HG02763 (cell line): ENCODE data around the gene HTRA3.

Experiments used
- ATAC-seq: cut with Tn5 transposase; IDR thresholded peaks from one replicate; pipeline ENCODE4 v1.9.1; 2021; ENCODE audit warnings: mild to moderate bottlenecking, moderate library complexity; ENCODE audit not compliant: unreplicated experiment

Gene HTRA3

DNA sequence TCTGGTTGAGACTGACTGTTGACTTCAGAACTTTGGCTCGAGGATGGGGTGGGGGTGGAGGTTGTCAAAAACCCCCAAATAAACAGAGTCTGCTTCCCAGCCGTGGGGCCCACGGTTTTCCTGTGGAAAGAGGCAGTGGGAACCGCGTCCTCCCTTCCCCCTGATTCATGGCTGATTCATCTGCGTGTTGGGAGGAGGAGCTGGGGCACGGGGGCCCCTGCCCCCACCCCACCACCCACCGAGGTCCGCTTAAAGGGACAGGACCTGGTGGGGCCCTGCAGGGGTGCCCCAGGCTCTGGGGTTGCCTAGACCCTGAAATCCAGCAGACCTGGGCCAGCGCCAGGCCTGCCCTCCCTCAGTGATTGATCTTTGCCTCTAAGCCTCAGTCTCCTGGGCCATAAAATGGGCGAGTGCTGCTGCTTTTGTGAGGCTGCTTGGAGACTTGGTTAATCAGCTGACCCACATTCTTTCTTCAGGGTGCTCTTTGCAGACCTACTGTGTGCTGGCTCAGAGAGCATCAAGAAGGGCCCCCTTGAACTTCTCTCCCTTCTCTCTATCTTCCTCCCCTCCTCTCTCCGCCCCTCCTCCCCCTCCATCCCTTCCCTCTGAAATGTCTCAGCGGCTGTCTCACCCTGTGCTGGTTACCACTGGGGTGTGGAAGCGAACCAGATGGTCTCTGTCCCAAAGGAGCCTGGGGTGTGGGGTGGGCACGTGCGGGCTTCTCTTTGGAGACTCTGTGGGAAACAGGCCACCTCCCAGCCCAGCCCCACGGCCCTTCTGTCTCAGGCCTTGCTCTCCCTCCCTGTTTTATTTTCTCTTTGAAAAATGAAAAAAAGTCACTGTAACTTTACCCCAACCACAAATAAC, 9.1 kb downstream of the HTRA3 start:
- ATAC-seq = no peak

DNA sequence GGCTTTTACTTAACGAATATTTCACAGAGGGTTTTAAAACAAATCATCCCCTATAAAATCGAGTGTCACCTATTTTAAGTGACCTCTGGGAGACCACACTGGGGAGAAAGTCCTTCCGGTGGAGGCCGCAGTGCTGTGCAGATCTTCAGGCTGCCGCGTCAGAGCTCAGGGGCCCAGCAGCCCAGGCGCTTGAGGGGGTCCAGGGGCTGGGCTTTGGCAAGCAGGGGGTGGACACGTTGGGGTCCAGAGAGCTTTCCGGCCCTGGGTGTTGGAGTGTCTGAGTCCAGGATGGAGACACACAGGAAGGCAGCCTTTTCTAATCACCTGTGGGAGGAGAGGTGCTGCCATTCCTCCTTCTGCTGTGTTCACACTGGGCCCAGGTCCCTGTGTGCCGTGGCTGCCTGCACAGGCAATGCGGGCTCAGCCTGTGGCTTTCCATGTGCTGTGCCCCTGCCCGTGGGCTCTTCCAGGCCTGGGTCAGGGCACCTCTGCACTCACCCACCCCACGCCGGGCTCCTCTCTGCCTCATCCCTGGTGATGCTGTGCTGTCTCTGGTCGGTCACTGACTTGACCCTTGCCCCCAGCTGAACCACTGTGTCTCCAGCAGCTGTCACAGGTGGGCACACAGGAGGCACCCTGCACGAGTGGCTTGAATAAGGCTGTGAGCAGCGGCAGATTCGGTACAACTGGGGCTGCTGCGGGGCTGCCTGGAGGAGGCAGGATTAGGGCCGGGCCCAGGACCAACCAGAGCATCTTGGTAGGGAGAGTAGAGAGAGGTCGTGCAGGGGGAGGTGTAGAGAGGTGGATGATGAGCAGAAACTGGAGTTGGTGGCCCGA, 10.0 kb downstream of the HTRA3 start:
- ATAC-seq = no peak

DNA sequence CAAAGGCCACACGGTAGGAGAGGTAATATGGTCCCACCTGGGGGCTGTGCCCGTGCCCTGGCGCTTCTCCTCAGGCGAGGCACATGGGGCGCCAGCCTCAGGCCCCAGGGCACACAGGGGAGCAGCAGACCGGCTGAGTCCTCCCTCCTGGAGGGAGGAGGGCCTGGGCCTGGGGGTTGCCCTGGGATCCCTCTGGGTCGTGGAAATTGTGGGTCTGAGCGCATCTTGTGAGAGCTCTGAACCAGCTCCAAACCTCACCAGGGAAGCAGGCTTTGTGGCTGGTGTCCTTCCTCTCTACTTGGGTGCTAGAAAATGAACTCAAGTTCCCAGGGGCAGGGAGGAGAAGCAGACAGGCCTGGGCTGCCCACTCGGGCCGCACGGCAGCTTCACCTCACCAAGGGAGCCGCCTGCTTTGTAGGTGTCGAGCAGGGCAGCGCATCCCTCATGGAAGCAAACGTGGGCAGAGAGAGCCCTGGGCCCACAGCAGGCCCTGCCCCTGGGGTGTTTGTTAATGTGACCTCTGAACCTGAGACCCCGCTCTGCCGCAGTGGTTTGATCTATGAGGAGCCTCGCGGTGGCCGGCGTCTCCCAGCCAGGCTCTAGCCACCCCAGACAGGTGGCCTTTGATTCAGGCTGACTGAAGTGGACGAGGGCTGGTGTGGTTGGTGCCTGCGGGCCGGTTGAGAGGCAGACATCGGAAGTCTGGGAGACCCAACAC, 10.8 kb downstream of the HTRA3 start:
- ATAC-seq = no peak

DNA sequence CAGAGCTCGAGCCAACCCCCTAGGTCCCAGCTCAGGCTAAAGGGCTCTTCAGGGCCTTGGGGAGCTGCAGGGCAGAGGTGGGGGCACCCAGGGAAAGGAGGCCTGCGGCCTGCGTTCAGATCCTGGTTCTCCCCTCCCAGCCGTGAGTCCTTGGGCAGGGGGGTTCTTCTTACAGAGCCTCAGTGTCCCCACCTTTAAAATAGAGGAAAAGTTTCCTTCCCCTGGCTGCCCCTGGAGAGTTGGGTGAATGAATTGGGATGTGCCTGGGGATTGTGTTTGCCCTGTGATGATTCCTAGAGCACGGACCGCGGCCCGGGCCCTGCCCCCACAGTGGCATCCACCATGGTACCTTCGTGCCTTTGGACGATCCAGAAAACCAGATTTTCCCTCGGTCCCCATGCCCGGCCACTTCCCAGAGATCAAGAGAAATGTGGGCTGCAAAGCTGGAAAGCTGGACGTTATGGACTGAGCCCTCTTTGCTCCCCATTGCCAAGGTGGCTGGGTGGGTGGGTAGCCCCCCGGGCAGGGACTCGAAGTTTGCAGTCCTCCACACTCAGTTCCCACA, 11.4 kb downstream of the HTRA3 start:
- no peak for ATAC-seq

DNA sequence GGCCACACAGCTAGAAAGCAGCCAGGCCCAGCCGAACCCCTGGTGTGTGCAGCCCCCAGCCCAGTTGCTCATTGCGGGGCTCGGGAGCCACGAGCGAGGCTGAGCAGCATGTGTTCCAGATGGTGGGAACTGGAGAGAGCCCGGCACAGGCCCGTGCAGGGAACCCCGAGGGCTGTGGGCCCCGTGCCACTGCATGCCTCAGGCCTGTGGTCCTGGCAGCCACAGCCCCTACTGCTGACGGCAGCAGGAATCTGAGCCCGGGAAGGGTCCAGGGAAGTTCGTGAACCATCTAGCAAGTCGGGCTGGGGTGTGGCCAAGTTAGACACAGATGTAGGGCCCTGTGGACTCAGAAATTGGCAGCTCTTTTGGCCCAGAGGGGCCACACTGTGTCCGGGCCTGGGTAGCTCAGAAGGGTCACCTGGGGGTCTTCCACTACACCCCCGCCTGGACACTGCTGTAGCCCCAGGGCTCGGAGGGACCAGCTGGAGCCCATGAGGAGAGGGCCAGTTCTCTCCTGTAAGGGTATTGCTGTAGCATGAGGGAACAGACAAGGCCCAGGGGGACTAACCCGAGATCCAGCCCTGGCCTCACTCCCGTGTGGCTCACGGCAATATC, 12.1 kb downstream of the HTRA3 start:
- no peak for ATAC-seq

DNA sequence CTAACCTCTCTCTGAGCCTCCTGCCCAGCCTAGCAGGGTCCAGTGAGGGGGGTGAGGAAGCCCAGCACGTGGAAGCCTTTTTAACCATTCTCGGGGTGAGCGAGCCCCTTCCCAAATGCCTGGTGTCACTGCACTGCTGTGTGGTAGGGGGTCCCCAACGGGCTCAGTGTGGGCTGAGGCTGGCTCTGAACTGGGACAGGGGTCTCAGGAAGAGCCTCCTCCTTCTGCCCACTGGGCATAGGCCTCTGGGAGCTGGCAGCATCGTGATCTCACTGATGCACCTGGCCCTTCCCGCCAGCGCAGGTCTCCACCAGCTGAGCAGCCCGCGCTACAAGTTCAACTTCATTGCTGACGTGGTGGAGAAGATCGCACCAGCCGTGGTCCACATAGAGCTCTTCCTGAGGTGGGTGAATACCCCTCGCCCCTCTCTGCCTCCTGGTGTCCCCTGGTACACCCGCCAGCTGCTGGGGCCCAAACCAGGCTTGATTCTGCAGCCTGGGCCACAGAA, 12.6 kb downstream of the HTRA3 start:
- ATAC-seq = no peak

DNA sequence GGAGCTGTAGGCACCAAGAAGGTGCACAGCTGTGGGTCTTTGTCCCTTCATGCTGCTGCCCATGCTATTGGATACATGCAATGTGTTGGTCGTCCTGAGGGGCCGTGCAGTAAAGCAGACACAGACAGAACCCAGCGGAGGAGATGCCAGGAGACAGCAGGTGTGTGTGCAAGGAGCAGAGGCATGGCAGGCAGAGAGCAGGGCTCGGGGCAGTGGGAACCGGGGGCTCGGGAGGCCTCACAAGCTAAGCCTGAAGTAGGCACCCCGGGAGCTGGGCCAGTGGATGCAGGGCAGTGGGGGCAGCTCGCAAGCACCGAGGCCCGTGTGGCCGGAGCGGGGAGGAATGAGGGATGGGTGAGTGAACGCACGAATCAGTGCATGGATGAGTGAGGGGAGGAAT, 13.2 kb downstream of the HTRA3 start:
- no peak for ATAC-seq

DNA sequence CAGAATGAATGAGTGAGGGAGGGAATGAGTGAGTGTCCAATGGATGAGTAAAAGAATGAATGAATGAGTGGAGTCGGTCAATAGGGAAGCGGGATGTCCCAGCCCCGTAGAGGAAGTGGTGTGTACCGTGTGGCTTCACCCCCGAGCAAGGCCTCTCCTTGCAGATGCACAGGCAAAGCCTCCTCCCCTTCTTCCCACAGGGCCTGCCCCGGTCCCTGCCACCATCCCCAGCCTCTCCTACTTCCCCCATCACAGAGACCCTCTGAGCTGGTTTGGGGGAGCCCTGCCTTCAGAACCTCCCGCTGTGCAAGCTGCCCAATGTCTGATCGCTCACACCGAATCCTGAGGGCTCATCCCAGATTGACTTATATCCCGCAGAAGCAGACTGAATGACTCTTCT, 13.6 kb downstream of the HTRA3 start:
- no peak for ATAC-seq

DNA sequence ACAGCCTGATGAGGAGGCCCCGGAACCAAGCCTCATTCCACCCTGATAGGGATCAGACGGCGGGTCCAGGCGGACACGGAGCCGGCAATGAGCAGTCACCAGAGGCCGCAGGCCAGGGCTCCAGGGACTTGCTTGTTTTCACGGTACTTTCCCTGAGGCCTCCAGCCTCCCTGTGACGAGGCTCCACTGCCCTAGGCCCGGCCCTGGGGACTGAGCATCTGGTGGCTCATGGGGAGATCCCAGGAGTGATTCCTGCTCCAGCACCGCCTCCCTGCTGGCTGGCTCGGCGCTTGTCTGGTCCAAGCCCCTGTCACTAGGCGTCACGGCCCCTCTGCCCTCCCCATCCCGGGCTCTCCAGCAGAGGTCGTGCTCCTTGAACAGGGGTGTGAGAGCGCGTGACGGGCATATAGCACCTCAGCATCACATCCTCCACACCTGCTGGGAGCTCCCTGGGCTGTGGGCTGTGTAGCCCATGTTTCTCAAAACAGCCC, 14.1 kb downstream of the HTRA3 start:
- ATAC-seq = no peak

DNA sequence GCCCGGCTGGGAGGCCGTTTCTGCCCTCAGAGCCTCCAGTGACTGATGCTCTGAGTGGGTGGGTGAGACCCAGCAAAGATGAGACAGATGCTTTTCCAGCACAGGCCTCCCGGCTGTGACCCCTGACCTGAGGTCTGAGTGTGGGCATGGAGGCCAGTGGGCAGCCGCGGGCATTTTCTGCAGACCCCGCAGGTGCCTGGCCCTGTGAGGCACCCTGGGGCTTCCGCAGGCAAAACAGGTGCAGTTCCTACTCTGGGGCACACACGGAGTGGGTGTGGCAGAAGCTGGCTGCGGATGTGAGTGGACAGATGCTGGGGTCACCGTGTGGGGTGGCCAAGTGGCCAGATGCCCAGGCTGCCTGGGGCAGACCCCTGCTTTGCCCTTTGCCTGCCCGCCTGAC, 14.8 kb downstream of the HTRA3 start:
- ATAC-seq = no peak

DNA sequence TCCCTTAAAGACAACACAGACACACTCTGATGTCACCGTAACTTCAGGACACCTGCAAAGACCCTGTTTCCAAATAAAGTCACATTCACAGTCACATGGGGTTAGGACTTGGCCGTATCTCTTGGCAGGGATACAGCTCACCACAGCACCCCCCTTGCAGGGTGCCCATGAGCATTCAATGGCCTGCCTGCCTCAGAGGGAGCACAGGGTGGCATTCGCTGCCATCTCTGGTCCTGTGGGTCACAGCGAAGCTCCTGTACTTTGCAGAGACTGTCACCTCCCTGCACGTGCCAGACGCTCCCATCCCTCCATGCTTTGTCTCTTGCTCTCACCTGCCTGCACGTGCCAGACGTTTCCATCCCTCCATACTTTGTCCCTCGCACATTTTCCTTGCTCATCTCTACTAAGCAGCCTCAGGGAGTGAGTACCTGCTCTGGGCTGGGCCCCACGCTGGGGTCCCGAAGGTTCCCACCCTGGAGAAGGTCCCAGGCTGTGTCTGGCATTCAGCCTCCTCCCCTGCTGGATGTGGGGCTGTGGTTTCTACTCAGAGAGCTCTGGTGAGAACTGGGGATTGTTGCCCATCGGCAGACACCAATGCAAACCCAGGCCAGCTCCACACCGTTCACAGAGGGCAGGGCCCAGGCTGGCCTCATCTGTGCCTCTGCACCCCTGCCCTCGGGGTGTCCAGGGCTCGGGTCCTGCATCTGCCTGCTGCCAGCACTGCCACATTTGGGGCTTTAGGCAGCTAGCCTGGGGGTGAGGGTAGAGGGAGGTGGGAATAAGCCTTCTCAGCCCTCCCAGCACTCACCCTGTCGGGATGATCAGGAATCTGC, 15.8 kb downstream of the HTRA3 start:
- no peak for ATAC-seq

DNA sequence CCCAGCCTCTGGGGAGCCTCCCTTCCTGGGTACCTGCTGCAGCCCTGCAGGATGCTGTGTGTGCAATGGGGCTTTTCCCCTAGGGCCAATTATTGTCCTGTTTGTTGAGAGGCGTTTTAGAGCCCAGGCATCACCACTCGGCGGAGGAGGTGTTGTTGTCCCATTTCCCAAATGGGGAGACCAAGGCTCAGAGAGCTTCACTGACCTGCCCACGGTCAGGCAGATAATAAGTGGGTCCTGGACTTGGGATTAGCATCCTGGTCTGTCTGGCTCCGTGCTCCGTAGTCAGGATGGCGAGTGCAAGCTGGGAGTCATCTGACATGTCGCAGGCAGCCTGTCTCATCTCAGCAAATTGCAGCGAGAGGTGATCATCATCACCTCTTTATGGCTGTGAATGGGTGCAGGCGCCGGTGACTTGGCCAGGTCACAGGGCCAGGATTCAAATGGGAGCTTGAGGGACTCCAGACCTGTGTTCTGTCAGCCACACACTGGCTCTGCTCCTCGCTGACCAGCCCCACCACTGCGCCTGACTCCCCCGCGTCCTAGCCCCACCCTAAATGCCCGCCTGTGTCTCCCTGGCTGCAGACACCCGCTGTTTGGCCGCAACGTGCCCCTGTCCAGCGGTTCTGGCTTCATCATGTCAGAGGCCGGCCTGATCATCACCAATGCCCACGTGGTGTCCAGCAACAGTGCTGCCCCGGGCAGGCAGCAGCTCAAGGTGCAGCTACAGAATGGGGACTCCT, 16.6 kb downstream of the HTRA3 start:
- no peak for ATAC-seq

DNA sequence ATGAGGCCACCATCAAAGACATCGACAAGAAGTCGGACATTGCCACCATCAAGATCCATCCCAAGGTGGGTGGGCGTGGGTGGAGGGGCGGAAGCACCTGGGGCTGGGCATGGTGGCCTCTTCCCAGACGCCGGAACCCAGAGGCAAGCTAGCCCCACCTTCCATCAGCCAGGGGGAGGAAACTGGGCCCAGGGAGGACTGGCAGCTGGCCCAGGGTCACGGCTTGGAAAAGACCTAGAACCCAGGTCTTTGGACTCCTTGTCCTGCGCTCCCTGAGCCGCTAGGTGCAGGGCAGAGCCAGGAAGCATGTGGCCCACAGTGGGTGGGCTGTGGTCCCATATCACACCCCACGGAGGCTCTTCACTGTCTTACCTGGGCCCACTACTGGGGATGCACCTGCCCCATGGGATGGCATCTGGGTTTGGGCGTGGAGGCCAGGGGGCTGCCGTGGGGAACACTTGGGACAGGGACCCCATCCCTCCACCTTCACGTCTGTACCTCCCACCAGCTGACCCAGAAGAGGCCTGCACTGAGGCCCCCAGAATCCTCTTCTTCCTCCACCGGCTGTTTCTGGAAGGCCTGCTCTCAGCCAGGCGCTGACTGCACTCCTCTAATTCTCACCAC, 17.3 kb downstream of the HTRA3 start:
- ATAC-seq = no peak

DNA sequence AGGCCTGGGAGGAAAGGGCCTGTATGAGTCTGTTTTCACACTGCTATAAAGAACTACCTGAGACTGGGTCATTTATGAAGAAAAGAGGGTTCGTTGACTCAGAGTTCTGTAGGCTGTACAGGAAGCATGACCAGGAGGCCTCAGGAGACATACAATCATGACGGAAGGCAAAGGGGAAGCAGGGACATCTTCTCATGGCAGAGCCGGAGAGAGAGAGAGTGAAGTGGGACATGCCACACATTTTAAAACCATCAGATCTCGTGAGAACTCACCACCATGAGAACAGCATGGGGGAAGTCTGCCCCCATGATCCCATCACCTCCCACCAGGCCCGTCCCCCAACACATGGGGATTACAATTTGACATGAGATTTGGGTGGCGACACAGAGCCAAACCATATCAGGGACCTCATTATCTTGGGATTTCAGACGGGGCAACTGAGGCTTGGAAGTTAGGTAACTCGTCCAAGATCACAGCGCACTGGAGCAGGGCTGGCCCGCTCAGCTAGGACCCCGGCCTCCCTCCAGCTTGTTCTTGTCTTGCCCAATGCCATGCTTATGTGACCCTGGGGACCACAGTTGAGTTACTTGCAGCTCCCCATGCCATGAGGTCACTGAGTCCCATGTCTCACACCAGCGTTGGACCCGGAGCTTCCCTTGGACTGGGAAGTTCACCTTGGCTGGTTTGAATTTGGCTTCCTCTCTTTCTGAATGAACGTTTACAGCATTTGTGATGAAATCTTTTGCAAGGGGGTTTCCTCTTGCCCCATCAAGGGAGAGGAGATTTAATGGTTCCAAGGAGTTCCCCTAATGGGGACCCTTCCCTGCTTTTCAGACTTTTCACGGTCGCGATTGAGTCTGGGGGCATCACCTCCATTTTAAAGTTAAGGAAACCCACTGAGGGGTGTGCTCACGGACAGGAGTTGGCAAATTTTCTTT, 18.1 kb downstream of the HTRA3 start:
- no peak for ATAC-seq

DNA sequence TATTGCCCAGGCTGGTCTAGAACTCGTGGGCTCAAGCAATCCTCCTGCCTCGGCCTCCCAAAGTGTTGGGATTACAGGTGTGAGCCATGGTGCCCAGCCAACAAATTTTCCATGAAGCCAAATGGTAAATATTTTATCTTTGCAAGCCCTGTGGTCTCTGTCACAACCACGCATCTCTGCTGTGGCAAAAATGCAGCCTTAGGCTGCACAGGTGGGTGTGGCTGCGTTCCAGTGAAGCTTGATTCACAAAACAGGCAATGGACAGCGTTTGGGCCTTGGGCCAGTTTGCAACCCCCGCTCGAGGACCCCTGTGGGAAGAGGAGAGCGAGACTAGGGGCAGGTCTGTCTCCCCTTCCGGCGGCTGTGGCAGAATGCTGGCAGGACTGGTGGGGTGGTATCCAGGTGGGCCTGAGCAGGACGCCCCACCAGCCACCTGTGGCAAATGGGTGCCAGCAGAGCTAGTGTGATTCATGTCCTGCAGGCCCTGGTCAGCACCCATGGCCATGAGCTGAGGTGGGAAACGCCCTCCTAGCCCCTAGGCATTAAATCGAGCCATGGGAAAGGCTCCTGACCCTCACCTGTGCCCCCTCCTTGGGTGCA, 19.7 kb downstream of the HTRA3 start:
- no peak for ATAC-seq

DNA sequence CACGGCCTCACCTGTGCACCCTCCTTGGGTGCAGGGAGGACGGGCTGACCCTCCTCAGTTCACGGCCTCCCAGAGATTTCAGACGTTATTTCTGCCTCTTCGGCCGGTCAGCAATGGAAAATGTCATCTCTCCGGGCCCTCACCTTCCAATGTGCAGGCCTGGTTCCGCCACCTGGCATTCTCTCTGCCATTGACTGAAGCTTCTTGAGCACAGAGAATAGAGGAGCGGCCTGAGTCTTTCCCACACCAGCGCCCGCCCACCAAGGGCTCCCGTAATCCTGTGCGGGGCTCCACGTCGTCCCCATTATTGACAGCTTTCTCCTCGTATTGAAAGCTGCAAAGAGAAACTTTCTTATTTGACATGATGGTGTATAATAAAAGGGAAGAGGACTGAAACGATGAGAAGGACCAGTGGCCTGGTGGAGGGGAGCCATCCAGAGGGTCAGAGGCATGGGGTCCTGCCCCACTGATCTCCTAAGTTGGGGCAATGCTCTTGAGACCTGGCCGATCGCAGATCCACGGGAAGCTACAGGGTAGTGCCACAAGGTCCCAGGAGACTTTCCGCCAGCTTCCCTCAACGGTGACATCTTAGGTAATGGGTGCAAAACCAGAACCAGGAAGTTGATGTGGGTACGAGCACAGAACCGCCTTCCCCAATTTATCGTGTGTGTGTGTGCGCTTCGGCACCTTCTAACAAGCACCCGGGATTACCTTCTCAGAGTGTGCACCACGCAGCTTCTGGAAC, 20.6 kb downstream of the HTRA3 start:
- ATAC-seq = no peak
